ENCODE data around the gene PROK1. TPM values are rescaled to one million over a fixed set of nuclear protein-coding genes. Genes with fewer than 3 reads are reported as not detected.
A peak's percentile ranks its signal among the peaks of the same experiment; 100 is the strongest.
"Not testable (repeated sequence)": the region's sequence is repeated elsewhere in the genome, so short reads cannot be mapped to it uniquely, and the experiment has no call there.

The PROK1 gene
- total RNA-seq, 2 donors from 2014 or later = 1.0 to 5.1 TPM

- TF ChIP-seq CTCF (IDR thresholded peaks at IDR 0.05) = no peak
- H3K4me3 ChIP-seq = no peak overlapping the region
- H3K27ac ChIP-seq = no peak overlapping the region
- H3K9me3 ChIP-seq = no peaks in the 10 kb centered on the region
- peaks cover 0 to 12% of the 10 kb centered on the region in 2 donors for H3K4me1 ChIP-seq
- no peak for DNase-seq (ENCODE audit: low spot score)
- H3K36me3 ChIP-seq = no peaks in the 10 kb centered on the region
- no peaks in the 10 kb centered on the region for H3K27me3 ChIP-seq
Observed at GRCh38 chr1:110438893-110439292, 12.1 kb upstream of the PROK1 start.

- not testable (repeated sequence) for H3K4me1 ChIP-seq; DNase-seq (ENCODE audit: low spot score); H3K36me3 ChIP-seq; H3K27me3 ChIP-seq; H3K27ac ChIP-seq; H3K4me3 ChIP-seq; H3K9me3 ChIP-seq
Observed at GRCh38 chr1:110439873-110440272, 11.1 kb upstream of the PROK1 start.

- DNase-seq (ENCODE audit: low spot score) = peak; percentile 78
Observed at GRCh38 chr1:110440877-110441276, 10.1 kb upstream of the PROK1 start.

GRCh38 chr1:110441888-110442287 is 9.1 kb upstream of the PROK1 start:
- Histone ChIP-seq H3K27me3 (no peaks in the 10 kb centered on the region), H3K4me1 (peaks cover 0 to 6% of the 10 kb centered on the region in 2 donors), H3K4me3 (no peak overlapping the region), H3K9me3 (no peaks in the 10 kb centered on the region), H3K27ac (no peak overlapping the region), H3K36me3 (no peaks in the 10 kb centered on the region)
- no peak for TF ChIP-seq CTCF (IDR thresholded peaks at IDR 0.05)
- no peak for DNase-seq (ENCODE audit: low spot score)

More at GRCh38 chr1:110440877-110441276, 10.1 kb upstream of the PROK1 start:
- no peak overlapping the region for H3K4me3 ChIP-seq
- peaks cover 0 to 6% of the 10 kb centered on the region in 2 donors for H3K4me1 ChIP-seq
- no peak overlapping the region for H3K27ac ChIP-seq
- no peaks in the 10 kb centered on the region for H3K36me3 ChIP-seq
- TF ChIP-seq CTCF (IDR thresholded peaks at IDR 0.05) = no peak
- no peaks in the 10 kb centered on the region for H3K27me3 ChIP-seq
- no peaks in the 10 kb centered on the region for H3K9me3 ChIP-seq

- no peak for DNase-seq (ENCODE audit: low spot score)
- Histone ChIP-seq H3K27me3 (no peaks in the 10 kb centered on the region), H3K4me3 (no peak overlapping the region), H3K9me3 (no peaks in the 10 kb centered on the region), H3K27ac (no peak overlapping the region), H3K4me1 (peaks cover 0 to 6% of the 10 kb centered on the region in 2 donors), H3K36me3 (no peaks in the 10 kb centered on the region)
- TF ChIP-seq CTCF (IDR thresholded peaks at IDR 0.05) = no peak
Observed at GRCh38 chr1:110443451-110443850, 7.5 kb upstream of the PROK1 start.

GRCh38 chr1:110444561-110444960 is 6.4 kb upstream of the PROK1 start:
- H3K27me3 ChIP-seq = no peaks in the 10 kb centered on the region
- H3K36me3 ChIP-seq = no peaks in the 10 kb centered on the region
- H3K9me3 ChIP-seq = no peaks in the 10 kb centered on the region
- no peak for TF ChIP-seq CTCF (IDR thresholded peaks at IDR 0.05)
- peaks cover 0 to 6% of the 10 kb centered on the region in 2 donors for H3K4me1 ChIP-seq
- no peak overlapping the region for H3K27ac ChIP-seq
- no peak for DNase-seq (ENCODE audit: low spot score)
- H3K4me3 ChIP-seq = no peak overlapping the region
